Pons (tissue), 1 donor: ENCODE data around the gene CCDC91.
A peak's percentile ranks its signal among the peaks of the same experiment; 100 is the strongest.
"Not testable (repeated sequence)": the region's sequence is repeated elsewhere in the genome, so short reads cannot be mapped to it uniquely, and the experiment has no call there.

ENCODE experiments used
- DNase-seq: peaks from one replicate; pipeline ENCODE4 v3.0.0-alpha.2; 2016; ENCODE audit warnings: low spot score

Gene CCDC91

DNA sequence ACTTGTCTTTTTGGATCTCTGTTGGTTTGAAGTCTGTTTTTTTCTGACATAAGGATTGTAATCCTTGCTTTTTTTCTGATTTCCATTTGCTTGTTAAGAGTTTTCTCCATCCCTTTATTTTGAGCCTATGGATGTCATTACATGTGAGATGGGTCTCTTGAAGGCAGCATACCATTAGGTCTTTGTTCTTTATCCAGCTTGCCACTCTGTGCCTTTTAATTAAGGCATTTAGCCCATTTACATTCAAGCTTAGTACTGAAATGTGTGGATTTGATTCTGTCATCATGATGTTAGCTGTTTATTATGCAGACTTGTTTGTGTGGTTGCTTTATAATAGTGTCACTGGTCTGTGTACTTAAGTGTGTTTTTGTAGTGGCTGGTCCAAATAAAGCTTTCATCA, 100.0 kb downstream of the CCDC91 start:
- DNase-seq = no peak

DNA sequence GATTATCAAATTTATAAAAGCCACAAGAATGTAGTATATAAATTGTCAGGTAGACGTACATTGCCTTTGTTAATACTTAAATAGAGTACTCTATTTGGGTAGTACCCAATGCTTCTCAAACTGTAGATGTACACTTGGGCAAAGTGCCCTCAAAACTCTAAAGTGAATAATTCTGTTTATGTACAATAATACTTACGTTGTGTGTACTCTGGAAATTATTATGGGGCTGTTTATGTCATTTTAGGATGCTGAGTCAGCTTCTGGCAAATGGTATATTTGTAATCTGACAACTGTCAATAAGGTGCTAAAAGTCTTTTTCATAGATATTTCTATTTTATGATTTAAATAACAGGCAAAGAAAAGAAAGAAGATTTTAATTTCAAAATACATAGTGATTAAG, 102.4 kb downstream of the CCDC91 start:
- DNase-seq = no peak

DNA sequence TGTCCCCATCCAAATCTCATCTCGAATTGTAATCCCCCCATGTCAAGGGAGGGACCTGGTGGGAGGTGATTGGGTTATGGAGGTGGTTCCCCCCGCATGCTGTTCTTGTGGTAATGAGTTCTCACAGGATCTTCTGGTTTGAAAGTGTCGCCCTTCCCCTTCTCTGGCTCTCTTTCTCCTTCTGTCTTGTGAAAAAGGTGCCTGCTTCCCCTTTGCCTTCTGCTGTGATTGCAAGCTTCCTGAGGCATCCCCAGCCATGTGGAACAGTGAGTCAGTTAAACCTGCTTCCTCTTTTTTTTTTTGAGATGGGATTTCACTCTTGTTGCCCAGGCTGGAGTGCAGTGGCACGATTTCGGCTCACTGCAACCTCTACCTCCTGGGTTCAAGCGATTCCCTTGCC, 104.0 kb downstream of the CCDC91 start:
- no peak for DNase-seq

DNA sequence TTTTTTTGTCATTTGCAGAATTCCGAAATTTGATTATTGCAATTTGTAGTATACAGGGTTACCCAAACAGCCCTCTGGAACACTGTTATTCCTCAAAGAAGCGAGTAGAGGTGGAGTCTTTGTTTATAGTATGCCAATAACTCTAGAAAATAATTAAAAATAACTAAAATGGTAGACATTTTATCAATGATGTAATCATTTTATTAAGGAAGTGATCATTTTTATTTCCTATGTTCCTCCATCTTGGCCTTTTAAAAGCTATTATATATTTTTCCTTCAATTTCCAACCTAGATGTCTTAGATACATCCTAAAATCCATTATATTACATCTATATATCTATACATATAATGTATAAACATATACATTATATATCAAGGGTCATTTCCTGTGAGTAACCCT, 106.0 kb downstream of the CCDC91 start:
- no peak for DNase-seq

DNA sequence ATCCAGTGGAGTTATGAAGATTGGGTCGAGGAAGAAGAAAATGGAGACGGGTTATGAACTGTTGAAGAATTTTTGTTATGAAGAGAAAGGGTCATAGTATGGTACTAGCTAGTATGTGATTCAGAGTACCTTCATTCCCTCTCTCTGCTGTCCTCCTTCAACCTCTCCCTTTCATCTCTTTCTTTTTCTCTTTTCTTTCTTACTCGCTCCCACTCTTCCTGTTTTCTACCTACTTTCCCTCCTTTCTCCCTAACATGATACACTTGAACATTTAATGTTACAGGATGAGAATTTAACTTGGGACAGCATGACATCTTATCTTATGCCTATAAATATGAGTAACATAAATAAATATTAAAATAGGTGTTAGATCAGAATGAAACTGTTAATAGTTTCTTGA, 112.9 kb downstream of the CCDC91 start:
- DNase-seq = no peak

DNA sequence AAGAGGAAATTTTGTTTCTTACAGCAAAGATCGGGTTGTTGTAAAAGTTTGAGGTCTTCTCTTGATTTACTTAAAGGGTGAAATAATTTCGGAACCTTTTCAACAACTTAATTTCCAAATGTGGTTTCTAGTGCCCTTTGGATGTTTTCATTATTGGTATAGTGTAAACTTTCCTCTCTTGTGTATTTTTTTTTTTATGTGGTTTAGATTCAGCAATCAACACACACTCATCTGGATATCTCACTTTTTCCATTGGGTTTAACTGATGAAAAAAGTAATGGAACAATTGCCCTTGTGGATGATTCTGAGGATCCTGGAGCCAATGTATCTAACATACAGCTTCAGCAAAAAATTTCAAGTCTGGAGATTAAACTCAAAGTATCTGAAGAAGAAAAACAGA, 116.3 kb downstream of the CCDC91 start:
- DNase-seq = no peak

DNA sequence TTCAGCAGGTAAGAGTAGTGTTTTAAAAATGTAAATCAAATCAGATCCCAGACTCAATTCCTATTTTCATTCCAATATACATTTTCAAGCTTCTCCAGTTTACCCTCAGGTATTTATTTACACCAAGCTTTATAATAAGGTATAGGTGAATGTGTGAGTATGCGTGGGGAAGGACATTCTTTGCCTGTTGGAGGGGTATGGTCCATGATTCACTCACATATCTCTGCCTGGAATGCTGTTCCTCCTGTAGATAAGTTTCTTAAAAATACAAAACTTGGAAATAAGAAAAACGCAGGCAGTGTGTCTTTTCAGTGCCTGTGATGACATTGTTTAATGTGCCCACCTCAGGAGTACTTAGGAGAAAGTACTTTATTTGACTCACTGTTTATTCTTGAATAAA, 118.6 kb downstream of the CCDC91 start:
- no peak for DNase-seq

DNA sequence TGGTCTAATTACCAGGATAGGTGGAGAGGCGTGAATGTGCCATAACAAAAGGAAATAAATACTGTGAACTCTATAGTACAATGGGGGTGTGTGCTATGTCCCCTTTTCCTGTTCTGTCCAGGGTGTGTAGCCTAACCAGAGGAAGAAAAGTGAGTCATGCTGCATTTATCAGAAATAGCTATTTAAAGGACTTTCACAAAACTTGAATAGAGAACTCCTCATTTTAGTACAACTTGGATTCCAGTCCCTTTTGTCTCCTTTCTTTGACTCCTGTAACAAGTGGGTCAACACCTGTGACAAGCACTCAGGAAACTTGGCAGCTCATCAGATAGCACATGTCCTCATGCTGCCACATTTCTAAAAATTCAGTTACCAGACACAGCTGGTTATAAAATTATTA, 123.4 kb downstream of the CCDC91 start:
- DNase-seq = peak; percentile 4

DNA sequence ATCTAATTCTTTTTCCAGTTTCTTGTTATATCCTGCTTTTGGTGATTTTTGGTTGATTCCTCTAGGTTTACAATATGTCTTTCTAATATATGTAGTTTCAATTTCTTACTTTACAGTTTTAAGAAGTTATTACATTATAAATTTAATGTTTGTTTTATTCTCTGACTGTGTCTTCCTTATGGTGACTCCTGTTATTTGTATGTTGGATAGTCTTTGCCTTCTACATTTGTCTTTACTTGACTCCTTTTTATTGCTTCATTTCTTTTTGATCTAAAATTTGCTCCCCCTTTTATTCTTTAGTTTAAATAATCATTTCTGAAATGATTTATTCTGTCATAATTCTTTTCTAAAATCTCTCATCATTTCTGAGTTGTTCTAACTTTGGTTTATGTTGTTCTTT, 125.8 kb downstream of the CCDC91 start:
- DNase-seq = no peak

DNA sequence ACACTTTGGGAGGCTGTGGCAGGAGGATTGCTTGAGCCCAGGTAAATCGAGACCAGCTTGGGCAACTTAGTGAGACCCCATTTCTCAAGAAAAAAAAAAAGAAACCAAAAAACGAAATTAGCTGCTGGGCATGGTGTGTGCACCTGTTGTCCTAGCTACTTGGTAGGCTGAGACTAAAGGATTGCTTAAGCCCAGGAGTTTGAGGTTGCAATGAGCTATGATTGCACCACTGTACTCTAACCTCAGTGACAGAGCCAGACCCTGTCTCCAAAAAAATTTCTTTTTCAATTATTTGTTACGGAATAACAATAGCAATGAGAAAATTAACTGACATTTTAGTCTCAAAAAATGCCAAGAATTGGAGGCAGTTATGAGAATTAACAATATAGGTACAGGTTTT, 128.0 kb downstream of the CCDC91 start:
- no peak for DNase-seq

DNA sequence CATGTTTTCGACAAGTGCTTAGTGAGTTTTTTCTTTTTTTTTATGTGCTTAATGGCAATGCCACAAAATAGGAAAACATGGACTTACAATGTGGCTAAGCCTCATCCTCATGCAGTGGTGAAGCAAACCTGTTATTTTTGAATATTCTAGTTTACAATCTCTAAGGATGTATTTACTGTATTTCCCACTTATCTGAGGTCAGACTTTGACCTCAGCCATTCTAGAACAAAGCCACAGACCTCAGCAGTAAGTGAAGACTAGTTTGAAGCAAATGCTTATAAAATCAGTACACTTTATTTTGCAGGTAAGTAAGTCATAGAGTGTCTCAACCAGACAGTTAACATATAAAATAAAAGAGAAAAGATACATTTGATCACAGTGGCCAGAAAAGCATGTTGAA, 130.1 kb downstream of the CCDC91 start:
- DNase-seq = no peak

DNA sequence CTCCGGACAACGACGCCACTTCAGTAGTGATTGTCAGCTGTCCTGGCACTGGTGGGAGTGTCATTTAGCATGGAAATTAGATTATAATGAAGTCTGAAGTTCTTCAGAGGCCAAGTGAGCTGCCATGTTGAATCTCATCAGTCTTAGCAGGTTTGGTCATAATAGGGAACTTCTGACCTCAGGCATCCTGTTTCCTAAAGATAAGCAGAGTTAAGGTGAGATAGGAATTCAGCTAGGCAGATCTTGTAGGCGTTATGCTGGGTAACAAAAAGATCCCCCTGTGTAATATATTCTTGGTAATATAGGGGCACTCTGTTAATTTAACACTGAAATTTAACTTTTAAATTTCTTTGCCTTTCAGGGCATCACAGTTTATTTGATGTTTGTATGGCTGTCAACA, 137.5 kb downstream of the CCDC91 start:
- no peak for DNase-seq

DNA sequence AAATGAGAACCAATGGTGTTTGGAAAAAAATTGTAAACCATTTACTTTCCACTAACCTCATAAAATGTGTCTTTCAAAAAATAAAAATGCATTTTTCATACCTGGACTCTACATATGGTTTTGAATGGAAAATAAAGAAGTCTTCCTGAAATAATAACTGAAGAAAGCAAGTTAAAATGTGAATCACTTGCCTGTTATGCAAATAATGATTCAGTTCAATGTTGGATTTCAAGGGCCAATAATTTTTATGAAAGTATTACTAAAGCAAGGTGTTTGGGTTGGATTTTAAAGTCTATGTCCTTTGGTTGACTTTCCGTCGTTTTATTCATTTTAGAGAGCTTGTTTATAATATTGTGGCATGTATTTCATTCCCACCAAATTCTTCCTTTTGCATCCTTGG, 138.7 kb downstream of the CCDC91 start:
- no peak for DNase-seq

DNA sequence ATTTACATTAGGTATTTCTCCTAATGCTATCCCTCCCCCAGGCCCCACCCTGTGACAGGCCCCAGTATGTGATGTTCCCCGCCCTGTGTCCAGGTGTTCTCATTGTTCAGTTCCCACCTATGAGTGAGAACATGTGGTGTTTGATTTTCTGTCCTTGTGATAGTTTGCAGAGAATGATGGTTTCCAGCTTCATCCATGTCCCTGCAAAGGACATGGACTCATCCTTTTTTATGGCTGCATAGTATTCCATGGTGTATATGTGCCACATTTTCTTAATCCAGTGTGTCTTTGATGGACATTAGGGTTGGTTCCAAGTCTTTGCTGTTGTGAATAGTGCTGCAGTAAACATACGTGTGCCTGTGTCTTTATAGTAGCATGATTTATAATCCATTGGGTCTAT, 139.5 kb downstream of the CCDC91 start:
- not testable (repeated sequence) for DNase-seq

DNA sequence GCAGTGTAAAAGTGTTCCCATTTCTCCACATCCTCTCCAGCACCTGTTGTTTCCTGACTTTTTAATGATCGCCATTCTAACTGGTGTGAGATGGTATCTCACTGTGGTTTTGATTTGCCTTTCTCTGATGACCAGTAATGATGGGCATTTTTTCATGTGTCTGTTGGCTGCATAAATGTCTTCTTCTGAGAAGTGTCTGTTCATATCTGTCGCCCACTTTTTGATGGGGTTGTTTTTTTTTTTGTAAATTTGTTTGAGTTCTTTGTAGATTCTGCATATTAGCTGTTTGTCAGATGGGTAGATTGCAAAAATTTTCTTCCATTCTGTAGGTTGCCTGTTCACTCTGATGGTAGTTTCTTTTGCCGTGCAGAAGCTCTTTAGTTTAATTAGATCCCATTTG, 140.0 kb downstream of the CCDC91 start:
- DNase-seq = not testable (repeated sequence)

DNA sequence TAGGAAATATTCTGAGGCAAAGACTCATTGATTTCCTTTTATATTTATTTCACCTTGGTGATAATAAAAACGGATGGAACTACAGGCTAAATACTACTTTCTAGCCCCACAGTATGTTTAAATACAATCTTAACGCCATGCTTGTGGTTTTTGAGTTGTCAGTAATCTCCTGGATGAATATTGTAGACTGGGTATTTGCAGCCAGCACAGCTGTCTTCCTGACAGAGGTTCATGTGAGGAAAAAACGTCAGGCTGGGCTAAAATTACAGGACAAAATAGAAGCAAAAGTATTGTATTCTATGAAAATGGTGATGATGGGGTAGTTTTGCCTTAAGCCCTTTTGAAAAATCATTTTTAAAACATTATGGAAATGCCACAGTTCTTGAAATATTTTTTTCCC, 140.9 kb downstream of the CCDC91 start:
- DNase-seq = no peak

DNA sequence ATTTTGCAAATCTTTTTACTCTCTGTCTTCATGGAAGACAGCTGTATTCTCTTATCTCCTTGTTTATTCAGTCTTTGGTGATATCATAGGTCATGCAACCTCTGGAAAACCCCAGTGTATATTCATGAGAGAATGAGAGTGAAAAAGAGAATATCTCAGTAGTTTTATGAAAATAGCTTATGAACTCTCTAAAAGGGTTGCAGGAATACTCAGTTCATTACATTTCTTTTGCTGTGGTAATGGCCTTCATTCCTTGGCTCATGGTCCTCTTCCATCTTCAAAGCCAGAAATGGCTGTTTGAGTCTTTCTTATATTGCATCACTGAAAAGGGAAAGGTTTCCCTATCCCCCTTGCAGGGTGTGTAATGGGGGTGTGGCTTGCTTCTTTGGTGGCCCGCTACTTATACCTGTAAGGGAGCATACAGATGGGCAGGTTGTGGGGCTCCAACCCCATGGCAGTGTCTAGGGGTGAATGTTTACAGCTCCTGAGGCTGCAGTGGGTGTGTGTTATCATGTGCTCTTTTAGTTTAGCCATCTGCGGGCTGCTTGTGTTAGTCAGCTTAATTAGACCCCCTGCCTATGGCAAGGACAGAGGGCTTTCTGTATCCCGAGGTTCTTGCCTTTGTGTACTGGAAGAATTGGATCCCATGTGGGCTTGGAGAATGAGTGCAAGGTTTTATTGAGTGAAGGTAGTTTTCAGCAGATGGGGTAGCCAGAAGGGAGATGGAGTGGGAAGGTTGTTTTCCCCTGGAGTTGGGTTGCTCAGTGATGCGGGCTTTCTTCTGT, 150.2 kb downstream of the CCDC91 start:
- no peak for DNase-seq

DNA sequence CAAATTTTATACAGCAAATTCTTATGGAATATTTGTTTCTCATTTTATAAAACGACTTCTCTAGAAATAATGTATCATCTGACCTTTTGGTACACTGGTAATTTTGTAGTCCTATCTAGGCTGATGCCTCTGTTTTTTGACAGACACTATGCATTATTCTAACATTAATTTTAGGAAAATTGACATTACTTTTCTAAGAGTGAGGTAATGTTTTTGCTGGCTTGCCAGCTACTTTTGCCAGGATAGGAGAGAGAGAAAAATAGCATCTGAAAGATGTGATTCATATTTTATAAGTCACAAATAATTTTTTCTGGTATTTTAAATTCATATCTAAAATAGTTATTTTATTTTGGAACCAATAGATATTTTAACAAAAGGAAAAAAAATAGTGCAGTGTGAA, 153.5 kb downstream of the CCDC91 start:
- no peak for DNase-seq

DNA sequence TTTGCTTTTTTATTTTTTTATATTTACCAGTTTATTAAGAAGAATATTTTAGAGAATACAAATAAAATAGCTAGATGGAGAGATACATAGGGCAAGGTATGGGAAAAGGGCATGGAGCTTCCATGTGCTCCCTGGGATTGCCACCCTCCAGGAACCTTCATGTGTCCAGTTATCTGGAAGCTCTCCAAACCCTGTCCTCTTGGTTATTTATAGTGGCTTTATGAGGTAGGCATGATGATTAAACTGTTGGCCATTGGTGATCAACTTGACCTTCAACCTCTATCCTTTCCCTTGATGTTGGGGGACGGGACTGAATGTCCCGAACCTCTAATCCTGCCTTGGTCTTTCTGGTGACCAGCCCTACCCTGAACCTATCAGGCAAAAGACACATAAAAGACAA, 156.3 kb downstream of the CCDC91 start:
- DNase-seq = no peak

DNA sequence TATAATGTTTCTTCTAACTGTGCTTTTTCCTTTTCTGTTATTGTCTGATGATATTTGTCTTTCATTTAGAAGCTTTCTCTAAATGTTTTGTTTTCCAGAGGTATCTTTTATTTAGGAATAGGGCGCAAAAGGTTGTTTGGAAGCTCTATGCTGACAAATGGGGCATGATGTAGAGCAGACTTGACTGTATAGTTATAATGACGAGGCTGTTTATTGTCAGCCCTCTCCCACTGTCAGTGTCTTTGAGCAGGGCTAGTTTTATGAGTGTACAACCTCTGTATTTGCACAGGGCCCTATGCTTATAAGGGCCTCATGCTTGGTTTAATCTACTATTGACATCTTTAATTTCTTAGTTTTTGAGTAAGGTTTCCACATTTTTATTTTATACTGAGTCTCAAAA, 158.9 kb downstream of the CCDC91 start:
- no peak for DNase-seq

DNA sequence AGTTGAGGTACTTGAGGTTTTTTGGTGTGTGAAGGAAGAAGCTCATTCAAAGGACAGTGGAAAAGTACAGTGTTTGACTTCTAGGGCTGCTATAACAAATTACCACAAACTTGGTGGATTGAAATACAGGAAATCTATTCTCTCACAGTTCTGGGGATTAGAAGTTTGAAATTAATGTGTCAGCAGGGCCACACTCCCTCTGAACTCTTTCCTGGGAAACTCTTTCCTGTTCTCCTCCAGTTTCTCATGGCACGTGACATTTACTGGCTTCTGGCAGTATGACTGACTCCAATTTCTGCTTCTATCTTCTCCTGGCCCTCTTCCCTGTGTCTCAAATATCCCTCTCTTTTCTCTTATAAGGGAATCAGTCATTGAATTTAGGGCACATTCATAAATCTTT, 160.2 kb downstream of the CCDC91 start:
- DNase-seq = no peak

DNA sequence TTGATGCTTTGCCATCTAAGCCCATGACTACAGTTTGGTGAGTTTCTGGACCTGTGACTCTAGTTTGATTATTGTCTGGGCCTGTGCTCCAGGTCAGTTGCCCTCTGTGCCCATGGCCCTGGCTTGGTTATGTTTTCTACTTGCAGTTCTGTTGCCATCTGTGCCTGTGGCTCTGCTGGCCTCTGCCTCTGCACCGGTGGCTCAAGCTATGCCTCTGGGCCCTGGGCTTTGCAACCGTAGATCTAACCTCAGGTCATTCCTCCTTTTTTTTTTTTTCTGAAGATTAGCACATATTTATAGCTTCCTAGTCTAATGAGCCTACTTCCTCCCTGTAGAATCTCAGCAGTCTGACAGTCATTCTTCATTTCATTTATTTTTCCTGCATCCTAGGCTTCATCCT, 161.2 kb downstream of the CCDC91 start:
- DNase-seq = no peak

DNA sequence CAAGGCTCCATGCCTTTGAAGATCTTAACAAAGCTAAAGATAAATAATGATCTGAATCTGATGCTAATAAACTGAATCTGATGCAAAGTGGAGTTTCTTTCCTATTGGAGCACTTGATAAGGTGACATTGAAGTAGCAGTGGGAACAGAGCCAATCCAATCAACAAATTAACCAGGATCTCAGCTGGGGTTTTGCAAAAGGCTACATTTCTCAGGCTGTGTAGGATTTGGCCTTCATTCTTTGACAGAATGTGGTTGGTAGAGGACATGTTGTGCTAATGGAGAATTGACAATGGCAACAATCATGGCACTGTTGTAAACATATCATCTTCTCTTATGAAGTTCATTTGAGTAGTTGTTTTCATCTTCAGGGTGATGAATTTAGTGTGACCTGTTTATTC, 164.9 kb downstream of the CCDC91 start:
- peak; percentile 9 for DNase-seq

DNA sequence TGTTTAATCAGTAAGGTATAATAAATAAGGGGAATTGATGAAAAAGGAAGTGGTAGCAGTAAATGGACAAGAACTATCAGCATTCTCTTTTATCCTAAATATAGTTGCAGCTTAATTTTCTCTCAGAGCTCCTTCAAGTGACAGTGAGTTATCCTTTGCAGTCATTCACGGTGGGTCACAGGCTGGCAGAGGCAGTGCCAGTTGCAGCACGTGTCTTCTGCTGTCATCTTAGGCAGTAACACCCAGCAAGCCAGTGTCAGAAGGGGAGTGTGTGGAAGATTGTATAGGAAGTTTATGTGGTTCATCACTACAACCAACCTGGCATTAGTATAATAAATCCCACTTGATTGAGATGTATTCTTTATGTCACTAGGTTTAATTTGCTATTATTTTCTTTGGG, 170.0 kb downstream of the CCDC91 start:
- DNase-seq = peak; percentile 14

DNA sequence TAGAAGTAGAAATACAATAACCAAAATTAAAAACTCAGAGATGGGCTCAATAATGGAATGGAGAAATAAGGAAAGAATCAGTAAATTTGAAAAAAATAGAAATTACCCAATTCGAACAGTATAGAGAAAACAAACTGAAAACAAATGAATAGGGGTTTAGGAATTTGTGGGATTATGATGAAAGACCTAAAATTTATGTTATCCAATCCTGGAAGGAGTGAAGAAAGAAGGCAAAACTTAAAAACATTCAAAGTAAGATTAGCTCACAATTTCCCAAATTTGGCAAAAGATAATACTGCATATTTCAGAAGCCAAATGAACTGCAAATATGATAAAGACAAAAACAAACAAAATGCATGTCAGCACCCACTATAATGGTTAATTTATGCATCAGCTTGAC, 177.1 kb downstream of the CCDC91 start:
- DNase-seq = no peak
